GM12891 (cell line): ENCODE results near the gene ZNF101.
A peak's percentile ranks its signal among the peaks of the same experiment; 100 is the strongest.

Experiments
- DNase-seq: peaks from one replicate; pipeline ENCODE4 v3.0.0; 2011; ENCODE audit warnings: low spot score; ENCODE audit not compliant: insufficient read length
- FAIRE-seq: peaks from 2 replicates; lab custom pipeline; 2011; peaks lifted over from hg19 to GRCh38; lab: Jason Lieb, UNC
- PAX5 ChIP-seq: IDR thresholded peaks from 2 replicates; pipeline ENCODE4 v1.6.1; 2011; ENCODE audit warnings: low read length, moderate library complexity, mild to moderate bottlenecking; ENCODE audit not compliant: insufficient read depth, severe bottlenecking
- POLR2A ChIP-seq: IDR thresholded peaks from 2 replicates; pipeline ENCODE4 v1.6.1; 2011; ENCODE audit warnings: low read depth, low read length, control low read depth
- POLR2AphosphoS5 ChIP-seq: IDR thresholded peaks from 2 replicates; pipeline ENCODE4 v1.6.1; 2011; ENCODE audit warnings: low read depth, low read length, control low read depth
- POU2F2 ChIP-seq: IDR thresholded peaks from 2 replicates; pipeline ENCODE4 v1.6.1; 2011; ENCODE audit warnings: low read depth, mild to moderate bottlenecking, control low read depth, low read length, moderate library complexity
- SPI1 ChIP-seq: IDR thresholded peaks from 2 replicates; pipeline ENCODE4 v1.6.1; 2011; ENCODE audit warnings: low read depth, low read length, control low read depth
- TAF1 ChIP-seq: IDR thresholded peaks from 2 replicates; pipeline ENCODE4 v1.6.1; 2011; ENCODE audit warnings: low read depth, low read length, control low read depth

ZNF101 gene

DNA sequence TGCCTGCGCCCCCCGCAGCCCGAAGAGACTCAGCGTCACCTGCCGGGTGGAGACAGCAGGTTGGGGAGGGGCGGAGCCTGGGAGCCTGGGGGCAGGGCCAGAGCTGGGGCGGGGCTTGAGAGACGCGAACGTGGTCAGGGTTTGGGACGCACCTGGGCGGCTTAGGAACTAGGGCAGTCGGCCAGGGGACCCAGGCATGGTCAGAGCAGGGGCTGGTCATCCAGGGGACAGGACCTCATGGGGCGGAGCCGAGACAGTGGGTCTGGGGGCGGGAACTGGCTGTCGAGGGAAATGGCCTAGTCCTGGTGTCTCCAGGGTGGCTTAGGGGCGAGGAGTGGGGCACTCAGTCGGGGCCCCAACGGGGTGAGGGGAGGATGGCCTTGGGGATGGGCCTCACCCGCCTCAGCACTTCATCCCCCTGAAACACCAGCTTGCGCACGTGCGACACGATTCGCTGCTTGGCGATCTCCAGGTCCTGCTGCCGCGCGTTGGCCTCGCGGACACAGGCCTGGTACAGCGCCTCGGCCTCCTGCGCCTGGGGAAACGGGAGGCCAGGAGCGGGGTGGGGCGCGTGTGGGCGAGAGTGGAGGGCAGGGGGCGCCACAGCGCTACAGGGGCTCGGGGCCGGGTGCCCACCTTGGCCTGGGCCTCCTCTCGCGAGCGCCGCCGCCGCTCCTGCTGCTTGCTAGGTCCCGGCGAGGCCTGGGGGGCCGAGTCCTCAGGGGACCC is 31.0 kb upstream of the ZNF101 start:
- no peak for DNase-seq
- TF ChIP-seq TAF1 (no peak), SPI1 (no peak), PAX5 (no peak), POLR2A (no peak), POU2F2 (no peak), POLR2AphosphoS5 (no peak)
- FAIRE-seq, result no peak

- peak; percentile 94 for FAIRE-seq
- peak; percentile 61 for DNase-seq
- no peak for TF ChIP-seq PAX5
- peak; percentile 57; the same call in 1 of the 2 replicates for TF ChIP-seq POLR2AphosphoS5
- TF ChIP-seq POLR2A, result peak; percentile 52; the same call in 1 of the 2 replicates
- 0 out of 2 replicates have a peak, but pooled peaks have one; percentile 18 for TF ChIP-seq POU2F2
- TF ChIP-seq TAF1, result no peak; the same call in 1 of the 2 replicates
- TF ChIP-seq SPI1, result no peak
Observed at GRCh38 chr19:19642506-19643157, 26.0 kb upstream of the ZNF101 start.

GRCh38 chr19:19643158-19644053 is 25.2 kb upstream of the ZNF101 start, which contains the start of gene GMIP:
Gene GMIP (minus strand): TSS chr19:19643657. CDS start chr19:19643529, 128 bp downstream.
- TF ChIP-seq SPI1 (peak; percentile 87), POU2F2 (no peak), TAF1 (0 out of 2 replicates have a peak, but pooled peaks have one; percentile 28), POLR2A (no peak), POLR2AphosphoS5 (peak; percentile 17; the same call in 1 of the 2 replicates), PAX5 (no peak)
- peak; percentile 97 for DNase-seq
- peak; percentile 90 for FAIRE-seq

DNA sequence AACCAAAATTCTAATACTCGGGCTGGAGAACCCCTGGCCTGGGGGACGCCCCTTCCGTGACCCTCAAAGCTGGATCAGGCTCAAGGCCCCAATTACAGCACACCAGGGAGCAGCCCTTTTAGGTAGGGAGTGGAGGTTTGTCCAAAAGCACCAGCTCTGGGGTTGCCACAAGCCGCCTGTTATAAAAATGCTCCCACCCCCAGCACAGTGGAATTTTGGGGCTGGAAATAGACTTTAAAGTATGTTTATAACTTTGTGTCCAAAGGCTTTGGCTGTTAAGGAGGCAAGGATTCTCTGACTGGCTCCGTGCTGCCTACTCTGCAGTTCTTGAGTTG is 24.6 kb upstream of the ZNF101 start:
- FAIRE-seq, result peak; percentile 45
- no peak for TF ChIP-seq POLR2AphosphoS5
- no peak for TF ChIP-seq TAF1
- TF ChIP-seq PAX5, result no peak
- no peak for TF ChIP-seq POLR2A
- TF ChIP-seq POU2F2, result no peak
- TF ChIP-seq SPI1, result no peak
- DNase-seq, result no peak

DNA sequence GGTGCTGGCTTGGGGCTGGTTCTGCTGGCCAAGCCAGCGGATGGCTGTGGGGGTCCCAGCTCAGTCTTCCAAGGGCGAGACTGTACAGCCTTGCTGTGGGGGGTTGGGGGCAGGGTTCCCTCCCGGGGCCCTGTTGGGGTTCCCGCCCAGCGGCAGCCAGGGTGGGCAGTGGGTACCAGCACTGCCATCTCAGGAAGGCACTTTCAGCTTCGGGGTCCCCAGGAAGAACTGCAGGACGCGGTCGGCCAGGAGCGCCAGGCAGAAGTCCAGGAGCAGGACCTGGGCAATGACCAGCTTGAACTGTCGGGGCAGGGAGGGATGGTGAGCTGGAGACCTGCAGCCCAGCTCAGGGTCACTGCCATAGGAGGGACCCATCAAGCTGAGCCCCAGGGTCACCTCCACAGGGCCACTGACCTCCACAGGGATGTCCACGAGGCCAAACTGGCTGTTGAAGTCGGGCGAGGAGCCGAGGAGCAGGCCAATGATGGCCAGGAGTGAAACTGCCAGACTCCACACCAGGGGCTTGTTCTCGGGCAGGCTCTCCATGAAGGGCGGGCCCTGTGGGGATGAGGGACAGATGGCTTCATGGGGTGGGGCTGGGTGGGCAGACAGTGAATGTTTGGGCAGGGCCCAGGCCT is 23.3 kb upstream of the ZNF101 start:
- FAIRE-seq (no peak), DNase-seq (no peak)
- TF ChIP-seq POLR2AphosphoS5, result no peak
- TF ChIP-seq PAX5, result no peak
- no peak for TF ChIP-seq POU2F2
- no peak for TF ChIP-seq SPI1
- TF ChIP-seq POLR2A, result no peak
- no peak for TF ChIP-seq TAF1

GRCh38 chr19:19647037-19647835 is 21.4 kb upstream of the ZNF101 start:
- FAIRE-seq, result no peak
- no peak for TF ChIP-seq TAF1
- no peak for DNase-seq

GRCh38 chr19:19649155-19649554 is 19.5 kb upstream of the ZNF101 start:
- TF ChIP-seq POLR2A (no peak), POU2F2 (no peak), POLR2AphosphoS5 (no peak), TAF1 (no peak), PAX5 (no peak), SPI1 (no peak)
- DNase-seq (no peak), FAIRE-seq (no peak)

- DNase-seq (no peak), FAIRE-seq (no peak)
- TF ChIP-seq POU2F2, result no peak
- TF ChIP-seq POLR2A, result no peak
- no peak for TF ChIP-seq POLR2AphosphoS5
- no peak for TF ChIP-seq TAF1
- TF ChIP-seq PAX5, result no peak
- TF ChIP-seq SPI1, result no peak
Observed at GRCh38 chr19:19649580-19649995, 19.1 kb upstream of the ZNF101 start.

- FAIRE-seq (no peak), DNase-seq (no peak)
- TF ChIP-seq POU2F2 (no peak), SPI1 (peak; percentile 32; the same call in 1 of the 2 replicates), PAX5 (no peak), POLR2AphosphoS5 (no peak), POLR2A (no peak), TAF1 (no peak)
Observed at GRCh38 chr19:19650331-19650730, 18.3 kb upstream of the ZNF101 start.
